ENCODE results near the gene SETBP1.

Gene SETBP1

DNA sequence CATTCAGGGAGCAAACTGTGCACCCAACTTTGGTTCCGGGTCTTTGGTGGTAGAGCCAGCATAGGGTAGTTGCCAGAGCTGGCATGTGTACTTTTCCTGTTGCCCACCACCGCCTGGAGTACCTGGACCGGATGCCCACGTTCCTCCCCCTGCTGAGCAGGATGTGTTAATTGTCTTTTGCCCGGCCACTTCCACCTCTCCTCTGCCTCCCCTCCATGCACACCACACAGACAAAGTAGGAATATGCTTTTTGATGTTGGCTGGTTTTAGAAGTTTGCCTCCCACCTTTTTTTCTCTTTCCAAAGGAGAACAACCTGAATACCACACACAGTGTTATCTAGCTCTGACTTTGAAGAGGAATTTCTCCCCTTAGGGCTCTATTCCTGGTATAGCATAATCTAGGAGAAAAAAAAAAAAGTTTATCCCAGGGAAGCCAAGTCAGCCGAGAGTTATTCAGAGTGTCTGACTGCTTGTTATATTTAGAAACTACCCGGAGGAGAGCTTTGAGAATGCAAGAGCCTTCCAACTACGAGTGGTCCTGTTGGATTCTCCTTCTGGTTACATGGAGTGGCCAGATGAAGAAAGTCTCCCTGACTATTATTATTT lies 111.9 kb downstream of the SETBP1 start:
- no peaks in the 10 kb centered on the region for H3K36me3 ChIP-seq (ENCODE audit: control insufficient read depth, insufficient read depth, low read length)
- no peaks in the 10 kb centered on the region; the same call in 1 of the 2 replicates for H3K27me3 ChIP-seq (replicated peaks; ENCODE audit: control insufficient read depth, insufficient read depth, low read length)
- H3K4me3 ChIP-seq (replicated peaks; ENCODE audit: low read depth, low read length) = no peak overlapping the region
- DNase-seq (ENCODE audit: extremely low read depth, insufficient read length) = no peak
- TF ChIP-seq, protein P1, sequence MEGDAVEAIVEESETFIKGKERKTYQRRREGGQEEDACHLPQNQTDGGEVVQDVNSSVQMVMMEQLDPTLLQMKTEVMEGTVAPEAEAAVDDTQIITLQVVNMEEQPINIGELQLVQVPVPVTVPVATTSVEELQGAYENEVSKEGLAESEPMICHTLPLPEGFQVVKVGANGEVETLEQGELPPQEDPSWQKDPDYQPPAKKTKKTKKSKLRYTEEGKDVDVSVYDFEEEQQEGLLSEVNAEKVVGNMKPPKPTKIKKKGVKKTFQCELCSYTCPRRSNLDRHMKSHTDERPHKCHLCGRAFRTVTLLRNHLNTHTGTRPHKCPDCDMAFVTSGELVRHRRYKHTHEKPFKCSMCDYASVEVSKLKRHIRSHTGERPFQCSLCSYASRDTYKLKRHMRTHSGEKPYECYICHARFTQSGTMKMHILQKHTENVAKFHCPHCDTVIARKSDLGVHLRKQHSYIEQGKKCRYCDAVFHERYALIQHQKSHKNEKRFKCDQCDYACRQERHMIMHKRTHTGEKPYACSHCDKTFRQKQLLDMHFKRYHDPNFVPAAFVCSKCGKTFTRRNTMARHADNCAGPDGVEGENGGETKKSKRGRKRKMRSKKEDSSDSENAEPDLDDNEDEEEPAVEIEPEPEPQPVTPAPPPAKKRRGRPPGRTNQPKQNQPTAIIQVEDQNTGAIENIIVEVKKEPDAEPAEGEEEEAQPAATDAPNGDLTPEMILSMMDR (IDR thresholded peaks at IDR 0.05; ENCODE audit: insufficient read depth, low read length, poor library complexity, severe bottlenecking) = no peak

DNA sequence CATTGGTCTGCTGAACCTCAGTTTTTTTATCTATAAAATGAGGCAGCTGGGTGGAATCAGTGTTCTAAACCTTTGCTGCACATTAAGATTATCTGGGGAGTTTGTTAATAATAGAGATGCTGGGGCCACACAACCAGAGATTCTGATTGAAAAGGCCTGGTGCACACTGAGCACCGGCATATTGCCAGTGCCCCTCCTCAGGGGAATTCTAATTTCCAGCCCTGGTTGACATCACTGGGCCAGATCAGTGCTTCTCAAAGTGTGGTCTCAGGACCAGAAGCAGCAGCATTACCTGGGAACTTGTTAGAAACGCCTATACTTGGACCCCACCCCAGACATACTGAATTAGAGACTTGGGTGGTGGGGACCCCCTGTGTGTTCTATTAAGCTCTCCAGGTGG lies 112.5 kb downstream of the SETBP1 start:
- Histone ChIP-seq H3K27me3 (replicated peaks; ENCODE audit: control insufficient read depth, insufficient read depth, low read length) (no peaks in the 10 kb centered on the region; the same call in 1 of the 2 replicates), H3K36me3 (ENCODE audit: control insufficient read depth, insufficient read depth, low read length) (no peaks in the 10 kb centered on the region), H3K4me3 (replicated peaks; ENCODE audit: low read depth, low read length) (no peak overlapping the region)
- no peak for DNase-seq (ENCODE audit: extremely low read depth, insufficient read length)
- TF ChIP-seq, protein P1 (IDR thresholded peaks at IDR 0.05; ENCODE audit: insufficient read depth, low read length, poor library complexity, severe bottlenecking) = no peak

DNA sequence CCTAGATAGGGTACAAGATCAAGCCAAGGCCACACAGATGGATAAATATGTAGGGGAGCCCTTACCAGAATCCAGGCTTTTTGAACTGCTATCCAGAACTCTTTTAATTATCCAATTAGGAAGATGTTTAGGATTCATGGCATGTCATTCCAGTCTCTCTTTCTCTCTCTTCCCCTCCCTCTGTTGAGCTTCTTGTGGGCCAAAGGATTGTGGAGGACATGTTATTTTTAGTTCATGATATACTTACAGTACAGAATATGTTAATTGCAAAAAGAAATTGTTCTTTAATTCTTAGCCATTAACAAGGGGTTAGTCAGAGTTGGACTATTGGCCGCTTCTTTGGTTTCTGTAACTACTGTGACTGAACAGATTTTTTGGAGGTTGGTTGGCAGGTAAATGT lies 113.0 kb downstream of the SETBP1 start:
- no peak for DNase-seq (ENCODE audit: extremely low read depth, insufficient read length)
- Histone ChIP-seq H3K36me3 (ENCODE audit: control insufficient read depth, insufficient read depth, low read length) (no peaks in the 10 kb centered on the region), H3K27me3 (replicated peaks; ENCODE audit: control insufficient read depth, insufficient read depth, low read length) (no peaks in the 10 kb centered on the region; the same call in 1 of the 2 replicates), H3K4me3 (replicated peaks; ENCODE audit: low read depth, low read length) (no peak overlapping the region)
- TF ChIP-seq, protein P1 (IDR thresholded peaks at IDR 0.05; ENCODE audit: insufficient read depth, low read length, poor library complexity, severe bottlenecking) = no peak

DNA sequence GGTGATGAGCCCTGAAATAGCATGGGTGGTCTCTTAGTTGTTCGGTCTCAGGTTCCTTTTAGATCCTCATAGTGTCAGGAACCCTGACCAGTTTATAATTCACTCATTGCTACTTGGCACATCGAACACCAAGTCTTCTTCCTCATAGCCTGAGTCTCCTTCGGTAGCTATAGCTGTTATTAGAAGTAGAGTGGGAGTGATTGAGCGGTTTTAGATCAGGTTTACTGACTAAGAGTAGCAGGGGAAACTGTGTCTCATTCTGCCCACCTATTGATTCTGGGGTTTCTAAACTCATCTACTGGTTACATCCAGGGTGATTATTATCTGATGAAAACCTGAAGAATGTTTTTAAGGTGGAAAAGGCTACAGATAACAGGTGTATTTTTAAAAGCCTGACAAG lies 114.6 kb downstream of the SETBP1 start:
- H3K27me3 ChIP-seq (replicated peaks; ENCODE audit: control insufficient read depth, insufficient read depth, low read length) = no peaks in the 10 kb centered on the region; the same call in 1 of the 2 replicates
- no peaks in the 10 kb centered on the region for H3K36me3 ChIP-seq (ENCODE audit: control insufficient read depth, insufficient read depth, low read length)
- TF ChIP-seq, protein P1 (IDR thresholded peaks at IDR 0.05; ENCODE audit: insufficient read depth, low read length, poor library complexity, severe bottlenecking) = no peak
- no peak overlapping the region for H3K4me3 ChIP-seq (replicated peaks; ENCODE audit: low read depth, low read length)
- no peak for DNase-seq (ENCODE audit: extremely low read depth, insufficient read length)

DNA sequence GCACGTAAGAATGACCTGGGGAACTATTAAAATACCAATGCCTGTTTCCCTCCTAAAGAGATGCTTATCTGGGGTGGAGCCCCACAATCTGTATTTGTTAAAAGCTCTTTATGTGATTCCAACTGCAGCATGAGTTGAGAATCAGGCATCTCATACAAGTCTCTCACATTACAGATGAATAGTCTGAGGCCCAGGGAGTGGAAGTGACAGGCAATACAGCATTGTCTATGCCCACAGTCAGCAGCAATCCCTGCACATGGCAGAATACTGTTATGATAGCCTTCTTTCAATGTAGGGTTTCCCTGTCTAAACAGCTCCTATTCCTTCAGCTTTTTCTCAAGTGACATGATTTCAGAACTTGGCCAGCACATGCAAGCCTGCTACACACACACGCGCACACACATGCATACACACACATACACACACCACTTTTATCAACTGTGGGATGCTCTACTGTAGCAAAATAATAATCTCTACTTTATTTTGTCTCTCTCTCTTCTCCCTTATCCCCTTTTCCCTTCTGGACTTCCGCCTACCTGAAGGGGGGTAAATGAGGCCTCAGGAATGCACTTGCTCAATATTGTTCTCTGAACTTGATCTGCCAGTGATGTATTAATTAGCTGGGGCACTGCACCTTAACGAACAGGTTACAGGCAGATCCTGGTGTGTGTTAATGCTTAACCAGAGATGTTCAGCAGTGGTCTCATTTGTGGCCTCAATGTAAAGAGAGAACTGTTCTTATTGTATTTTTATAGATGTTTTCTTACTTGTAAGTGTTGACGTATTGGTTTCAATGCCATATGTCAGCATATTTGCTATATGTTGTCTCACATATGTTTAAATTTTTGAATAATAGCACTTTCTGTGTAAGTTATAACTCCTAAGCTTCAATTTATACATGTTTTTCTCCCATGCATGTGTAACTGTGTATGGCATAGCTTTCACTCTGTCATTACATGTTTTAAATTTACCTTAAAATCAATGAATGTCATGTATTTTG lies 116.0 kb downstream of the SETBP1 start:
- TF ChIP-seq, protein P1 (IDR thresholded peaks at IDR 0.05; ENCODE audit: insufficient read depth, low read length, poor library complexity, severe bottlenecking) = no peak

More for the DNA sequence above, 116.0 kb downstream of the SETBP1 start:
- no peaks in the 10 kb centered on the region for H3K36me3 ChIP-seq (ENCODE audit: control insufficient read depth, insufficient read depth, low read length)
- no peak for DNase-seq (ENCODE audit: extremely low read depth, insufficient read length)
- no peak overlapping the region for H3K4me3 ChIP-seq (replicated peaks; ENCODE audit: low read depth, low read length)
- H3K27me3 ChIP-seq (replicated peaks; ENCODE audit: control insufficient read depth, insufficient read depth, low read length) = no peaks in the 10 kb centered on the region; the same call in 1 of the 2 replicates
